GM12872 (cell line): ENCODE measurements around the gene FRY.

Source experiments
- TF ChIP-seq, protein P1 (sequence below): IDR thresholded peaks from 3 replicates; pipeline ENCODE4 v1.5.1; 2011; ENCODE audit warnings: low read depth, mild to moderate bottlenecking, low read length, moderate library complexity; ENCODE audit not compliant: insufficient read depth

The FRY gene

DNA sequence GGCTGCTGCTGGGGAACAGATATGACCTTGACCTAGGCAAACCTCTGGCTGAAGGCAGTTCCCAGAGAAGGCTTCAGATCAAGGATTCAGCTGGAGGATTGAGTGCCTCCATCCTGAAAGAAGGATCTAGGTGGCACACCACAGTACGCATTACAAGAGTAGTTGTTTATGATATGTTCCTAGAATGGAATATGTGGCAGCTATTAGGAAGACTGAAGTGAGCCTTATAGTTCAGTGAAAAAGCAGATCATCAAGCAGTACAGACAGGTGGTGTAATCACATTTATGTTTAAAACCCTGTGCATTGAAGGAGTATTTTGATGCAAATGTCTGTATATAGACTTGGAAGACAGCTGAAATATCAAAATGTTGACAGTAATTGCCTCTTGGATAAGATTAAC lies 167.6 kb downstream of the FRY start:
- TF ChIP-seq, protein P1, sequence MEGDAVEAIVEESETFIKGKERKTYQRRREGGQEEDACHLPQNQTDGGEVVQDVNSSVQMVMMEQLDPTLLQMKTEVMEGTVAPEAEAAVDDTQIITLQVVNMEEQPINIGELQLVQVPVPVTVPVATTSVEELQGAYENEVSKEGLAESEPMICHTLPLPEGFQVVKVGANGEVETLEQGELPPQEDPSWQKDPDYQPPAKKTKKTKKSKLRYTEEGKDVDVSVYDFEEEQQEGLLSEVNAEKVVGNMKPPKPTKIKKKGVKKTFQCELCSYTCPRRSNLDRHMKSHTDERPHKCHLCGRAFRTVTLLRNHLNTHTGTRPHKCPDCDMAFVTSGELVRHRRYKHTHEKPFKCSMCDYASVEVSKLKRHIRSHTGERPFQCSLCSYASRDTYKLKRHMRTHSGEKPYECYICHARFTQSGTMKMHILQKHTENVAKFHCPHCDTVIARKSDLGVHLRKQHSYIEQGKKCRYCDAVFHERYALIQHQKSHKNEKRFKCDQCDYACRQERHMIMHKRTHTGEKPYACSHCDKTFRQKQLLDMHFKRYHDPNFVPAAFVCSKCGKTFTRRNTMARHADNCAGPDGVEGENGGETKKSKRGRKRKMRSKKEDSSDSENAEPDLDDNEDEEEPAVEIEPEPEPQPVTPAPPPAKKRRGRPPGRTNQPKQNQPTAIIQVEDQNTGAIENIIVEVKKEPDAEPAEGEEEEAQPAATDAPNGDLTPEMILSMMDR: no peak

DNA sequence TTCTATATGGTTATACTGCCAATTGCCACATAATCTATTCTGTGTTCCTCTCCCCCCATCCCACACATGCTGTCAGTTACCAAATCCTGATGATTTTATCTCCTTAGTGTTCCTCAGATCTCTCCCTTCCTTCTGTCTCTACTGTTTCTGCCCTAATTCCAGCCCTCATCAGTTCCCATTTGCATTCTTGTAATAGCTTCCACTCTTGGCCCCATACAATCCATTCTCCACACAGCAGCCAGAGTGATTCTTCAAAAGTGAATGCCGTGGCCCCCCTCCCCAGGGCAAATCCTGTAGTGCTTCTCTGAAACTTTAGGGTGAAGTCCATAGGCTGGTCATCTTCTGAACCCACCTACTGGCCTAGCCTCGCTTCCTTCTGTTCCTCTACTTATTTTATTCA lies 169.2 kb downstream of the FRY start:
- TF ChIP-seq, protein P1: no peak

DNA sequence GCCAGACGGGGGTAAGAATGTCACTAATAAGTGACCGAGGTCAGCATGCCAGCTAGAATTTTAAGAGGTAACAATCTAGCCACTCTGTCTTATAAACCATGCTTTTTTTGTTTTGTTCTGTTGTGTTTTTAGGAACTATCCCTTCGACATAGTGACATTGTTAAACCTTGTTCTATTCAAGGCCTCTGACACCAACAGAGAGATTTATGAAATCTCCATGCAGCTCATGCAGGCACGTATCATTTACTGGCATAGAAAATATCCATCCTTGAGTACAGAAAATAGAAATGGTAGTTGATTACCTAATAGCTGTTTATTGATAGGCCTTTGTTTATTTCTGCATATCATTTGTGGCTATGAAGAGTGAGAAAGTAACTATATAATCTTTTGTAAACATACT lies 170.2 kb downstream of the FRY start:
- TF ChIP-seq, protein P1: no peak

DNA sequence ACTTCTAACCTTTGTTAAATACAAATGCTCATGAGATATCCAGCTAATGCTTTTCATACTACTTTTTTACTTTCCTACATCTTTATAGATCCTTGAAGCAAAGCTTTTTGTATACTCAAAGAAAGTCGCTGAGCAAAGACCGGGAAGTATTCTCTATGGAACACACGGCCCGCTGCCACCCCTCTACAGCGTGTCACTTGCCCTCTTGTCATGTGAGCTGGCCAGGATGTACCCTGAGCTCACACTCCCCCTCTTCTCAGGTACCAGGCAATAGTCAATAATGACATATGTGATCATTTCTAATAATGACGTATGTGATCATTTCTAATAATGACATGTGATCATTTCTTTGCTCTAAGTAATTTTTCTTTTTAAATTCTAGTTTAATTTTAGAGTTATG lies 170.7 kb downstream of the FRY start:
- TF ChIP-seq, protein P1: no peak

DNA sequence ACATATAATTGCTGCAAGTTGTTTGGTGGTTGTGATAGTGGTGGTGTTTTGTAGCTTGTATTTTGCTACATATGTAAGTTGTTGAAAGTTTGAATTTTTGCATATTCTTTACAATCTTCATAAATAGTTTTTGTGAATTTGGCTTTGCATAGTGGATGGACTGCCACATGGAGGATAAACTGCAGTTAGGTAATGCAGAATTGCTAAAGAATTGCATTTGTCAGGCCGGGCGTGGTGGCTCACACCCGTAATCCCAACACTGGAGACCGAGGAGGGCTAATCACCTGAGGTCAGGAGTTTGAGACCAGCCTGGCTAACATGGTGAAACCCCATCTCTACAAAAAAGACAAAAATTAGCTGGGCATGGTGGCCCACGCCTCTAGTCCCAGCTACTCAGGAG lies 171.6 kb downstream of the FRY start:
- TF ChIP-seq, protein P1: no peak

DNA sequence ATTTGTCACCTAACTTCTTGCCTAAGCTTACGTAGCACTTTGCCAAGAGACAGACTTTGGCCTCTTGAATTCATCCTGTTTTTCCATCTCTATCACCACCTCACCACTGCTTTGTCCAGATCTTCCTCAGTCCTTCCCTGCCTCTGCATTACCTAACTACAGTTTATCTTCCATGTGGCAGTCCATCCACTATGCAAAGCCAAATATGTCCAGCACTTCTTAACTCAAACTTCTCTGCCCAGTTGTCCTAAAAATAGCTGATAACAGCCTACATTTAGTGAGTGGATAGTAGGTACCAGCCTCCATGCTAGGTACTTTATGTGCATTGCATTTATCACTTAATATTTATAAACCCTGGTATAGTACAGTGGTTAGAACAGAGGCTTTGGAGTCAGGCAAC lies 172.2 kb downstream of the FRY start:
- TF ChIP-seq, protein P1: no peak

DNA sequence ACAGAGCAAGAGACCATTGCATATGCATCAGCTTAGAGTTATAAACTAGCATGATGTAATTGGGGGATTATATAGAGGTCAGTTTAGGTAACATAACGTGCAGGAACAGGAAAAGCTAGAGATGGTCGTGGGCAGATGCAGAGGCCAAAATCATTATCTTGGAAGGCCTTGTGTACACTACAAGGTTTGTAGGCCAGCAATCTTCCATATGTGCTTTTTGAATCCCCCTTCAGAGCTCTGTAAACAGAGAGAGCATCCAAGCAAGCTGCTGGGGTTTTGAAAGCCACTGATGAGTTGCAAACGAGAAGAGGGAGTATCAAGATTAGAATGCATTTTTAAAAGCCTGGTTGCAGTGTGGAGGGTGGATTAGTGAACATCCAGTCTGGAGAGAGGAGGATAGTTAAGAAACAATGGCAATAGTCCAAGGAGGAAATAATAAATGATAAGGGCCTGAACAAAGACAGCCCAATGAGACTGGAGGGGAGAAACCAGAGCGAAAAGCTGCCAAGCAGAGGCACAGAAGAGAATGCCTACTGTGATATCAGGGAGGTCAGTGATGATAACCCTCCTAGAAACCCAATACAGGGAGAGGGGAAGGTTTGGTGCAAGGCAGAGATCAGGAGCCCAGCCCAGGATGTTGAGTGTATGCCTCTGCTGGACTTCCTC lies 174.0 kb downstream of the FRY start:
- TF ChIP-seq, protein P1: no peak
